Tibial nerve (tissue), 4 donors: ENCODE data around the gene NGF.

Source experiments
- CTCF ChIP-seq, 5 experiments: fragments of 200-600 bp in 3 of 5; fragments of 450-650 bp in 2 of 5; sonication (generic) in 3 of 5; IDR thresholded peaks; one replicate each; pipeline ENCODE4 v1.5.1; 2016 to 2019; ENCODE audit warnings: antibody characterized with exemption in 5 of 5, mild to moderate bottlenecking in 3 of 5, moderate library complexity in 2 of 5
- EP300 ChIP-seq, 2 donors: sonication (generic); formaldehyde crosslinking; IDR thresholded peaks; one replicate each; pipeline ENCODE4 v1.6.1; 2017; ENCODE audit warnings: antibody characterized with exemption in 2 of 2, mild to moderate bottlenecking in 1 of 2
- POLR2A ChIP-seq, 2 donors: fragments of 450-650 bp; IDR thresholded peaks; one replicate each; pipeline ENCODE4 v1.6.1; 2017; ENCODE audit warnings: antibody characterized with exemption in 2 of 2, mild to moderate bottlenecking in 2 of 2, moderate library complexity in 2 of 2

GRCh38 chr1:115302390-115302961 lies 35.6 kb downstream of the NGF start:
- TF ChIP-seq CTCF (IDR thresholded peaks at IDR 0.05) (no peak), EP300 (IDR thresholded peaks at IDR 0.05) (peak in 1 of 2 donors; percentile 49), POLR2A (IDR thresholded peaks at IDR 0.05) (no peak)
